Endothelial cell of umbilical vein (primary cell): ENCODE results near the gene FAM149B1. TPM values are rescaled to one million over a fixed set of nuclear protein-coding genes. Genes with fewer than 3 reads are reported as not detected.
"Not testable (repeated sequence)": the region's sequence is repeated elsewhere in the genome, so short reads cannot be mapped to it uniquely, and the experiment has no call there.

Source experiments
- BruUV-seq: library from RNA; stranded (reverse); fragments of 400-500 nt; replicated peaks from 2 replicates; lab custom pipeline; 2021; lab: Mats Ljungman, UMichigan
- CTCF ChIA-PET: fragments of 300-600, 350-600 bp; sonication (Branson Sonifier 250); formaldehyde crosslinking; loops from one replicate; lab custom pipeline; 2021; ENCODE audit warnings: antibody characterized with exemption, inconsistent platforms; lab: Charles Lee
- POLR2A ChIA-PET: fragments of 300-600, 350-600 bp; sonication (Branson Sonifier 250); formaldehyde crosslinking; loops from one replicate; lab custom pipeline; 2021; ENCODE audit warnings: antibody characterized with exemption, inconsistent platforms; lab: Charles Lee
- DNase-seq: peaks from one replicate; pipeline ENCODE4 v3.0.0-alpha.2; 2011; ENCODE audit warnings: low read depth, low spot score
- FAIRE-seq: peaks from 2 replicates; lab custom pipeline; 2011; peaks lifted over from hg19 to GRCh38; lab: Jason Lieb, UNC
- H2AFZ ChIP-seq: 2 replicates; pipeline ENCODE4 v1.6.0; 2012; ENCODE audit warnings: low read depth, low read length, control low read depth, inconsistent platforms
- H3K27ac ChIP-seq: 2 replicates; pipeline ENCODE4 v1.5.1; 2011; ENCODE audit warnings: low read depth, mild to moderate bottlenecking, control low read depth, low read length, moderate library complexity; ENCODE audit not compliant: insufficient read depth
- H3K27me3 ChIP-seq, 2 experiments: 2 replicates each; pipeline versions ENCODE4 v1.6.0 to v1.6.1; 2011; ENCODE audit warnings: low read length in 2 of 2, mixed read lengths in 1 of 2; ENCODE audit not compliant: control insufficient read depth in 2 of 2, insufficient read depth in 2 of 2
- H3K36me3 ChIP-seq, 2 experiments: 2 replicates in 1 of 2; 3 replicates in 1 of 2; pipeline ENCODE4 v1.5.1; 2011; ENCODE audit warnings: low read length in 2 of 2, mild to moderate bottlenecking in 1 of 2, moderate library complexity in 1 of 2; ENCODE audit not compliant: control insufficient read depth in 2 of 2, insufficient read depth in 2 of 2; ENCODE audit errors: extremely low read depth in 1 of 2
- H3K4me1 ChIP-seq: 3 replicates; pipeline ENCODE4 v1.5.1; 2011; ENCODE audit warnings: mild to moderate bottlenecking, low read length; ENCODE audit not compliant: control insufficient read depth, insufficient read depth; ENCODE audit errors: extremely low read depth
- H3K4me2 ChIP-seq: 2 replicates; pipeline ENCODE4 v1.6.1; 2011; ENCODE audit warnings: low read length, control low read depth, mixed read lengths; ENCODE audit not compliant: insufficient read depth
- H3K4me3 ChIP-seq, 3 experiments: fragments of 200-600 bp in 1 of 3; sonication (generic), shearing (Covaris generic) in 1 of 3; replicated peaks in 1 of 3; 2 replicates each; pipeline ENCODE4 v1.5.1; 2011 to 2016; ENCODE audit warnings: control low read depth in 3 of 3, low read length in 3 of 3, mild to moderate bottlenecking in 2 of 3, inconsistent platforms in 1 of 3, low read depth in 1 of 3, moderate library complexity in 1 of 3; ENCODE audit not compliant: insufficient read depth in 1 of 3
- H3K79me2 ChIP-seq: 2 replicates; pipeline ENCODE4 v1.6.0; 2012; ENCODE audit warnings: low read length, inconsistent platforms; ENCODE audit not compliant: control insufficient read depth, insufficient read depth
- H3K9ac ChIP-seq: replicated peaks from 2 replicates; pipeline ENCODE3; 2011; ENCODE audit warnings: low read length, control low read depth; ENCODE audit not compliant: insufficient read depth; ENCODE audit errors: extremely low read depth
- H3K9me1 ChIP-seq: replicated peaks from 3 replicates; pipeline ENCODE4 v1.6.0; 2011; ENCODE audit warnings: mild to moderate bottlenecking, low read length; ENCODE audit not compliant: control insufficient read depth, insufficient read depth; ENCODE audit errors: extremely low read depth
- H3K9me3 ChIP-seq: replicated peaks from 2 replicates; pipeline ENCODE4 v1.5.1; 2012; ENCODE audit warnings: low read length, inconsistent platforms; ENCODE audit not compliant: control insufficient read depth, insufficient read depth
- H4K20me1 ChIP-seq: replicated peaks from 2 replicates; pipeline ENCODE3; 2011; ENCODE audit warnings: mild to moderate bottlenecking, low read length; ENCODE audit not compliant: control insufficient read depth, insufficient read depth; ENCODE audit errors: extremely low read depth
- EZH2 ChIP-seq: IDR thresholded peaks from 2 replicates; pipeline ENCODE4 v1.6.1; 2012; ENCODE audit warnings: borderline replicate concordance, low read depth, mild to moderate bottlenecking, moderate library complexity, low read length, inconsistent platforms; ENCODE audit not compliant: severe bottlenecking
- FOS ChIP-seq: IDR thresholded peaks from 2 replicates; pipeline ENCODE4 v1.6.1; 2011; ENCODE audit warnings: mild to moderate bottlenecking, low read length, moderate library complexity, borderline replicate concordance; ENCODE audit not compliant: insufficient read depth
- GATA2 ChIP-seq: IDR thresholded peaks from 2 replicates; pipeline ENCODE4 v1.7.0; 2011; ENCODE audit warnings: low read depth, mild to moderate bottlenecking, moderate library complexity, mixed read lengths, low read length; ENCODE audit not compliant: insufficient read length, insufficient read depth
- JUN ChIP-seq: IDR thresholded peaks from 2 replicates; pipeline ENCODE4 v1.6.1; 2011; ENCODE audit warnings: borderline replicate concordance, low read depth; ENCODE audit not compliant: insufficient read length, insufficient read depth
- MAX ChIP-seq: IDR thresholded peaks from 2 replicates; pipeline ENCODE4 v1.6.1; 2011; ENCODE audit not compliant: insufficient read depth, insufficient read length
- MYC ChIP-seq: IDR thresholded peaks from one replicate; pipeline ENCODE4 v1.6.1; 2011; ENCODE audit warnings: mild to moderate bottlenecking, low read depth, low read length
- POLR2A ChIP-seq: IDR thresholded peaks from 2 replicates; pipeline ENCODE4 v1.6.1; 2012; ENCODE audit warnings: low read depth, mild to moderate bottlenecking, control low read depth, low read length
- POLR2AphosphoS5 ChIP-seq: IDR thresholded peaks from 2 replicates; pipeline ENCODE4 v1.6.1; 2012; ENCODE audit warnings: low read depth, mild to moderate bottlenecking, control low read depth, low read length, moderate library complexity; ENCODE audit not compliant: insufficient read depth
- dilution Hi-C: fragments of 300-500 bp; cut with MboI; formaldehyde crosslinking; loops from one replicate; pipeline ENCODE4 v1.15.0; 2019; ENCODE audit warnings: low sequenced_read_pairs; ENCODE audit not compliant: extremely low pct_ligation_motif_present
- intact Hi-C: fragments of 100-400 bp; cut with micrococcal nuclease; formaldehyde crosslinking; loops from one replicate; pipeline ENCODE4 v1.10.0; 2022
- polyA plus RNA-seq, 4 experiments: library from polyadenylated mRNA; depleted of rRNA in 3 of 4; stranded (reverse) in 3 of 4; unstranded in 1 of 4; fragments of >200 nt; gene quantifications; 2 replicates each; pipeline versions ENCODE4 v1.2.1 to v1.2.3, GENCODE V29; 2011 to 2012; ENCODE audit warnings: missing spikeins in 1 of 4
- total RNA-seq: library from RNA; stranded (reverse); gene quantifications from 2 replicates; pipeline ENCODE4 v1.2.3, GENCODE V29; 2021
- TF ChIP-seq, protein P1 (sequence below), 2 donors: IDR thresholded peaks; 1 replicate in 1 of 2; 2 replicates in 1 of 2; pipeline ENCODE4 v1.5.1; 2011; ENCODE audit warnings: low read length in 2 of 2, mild to moderate bottlenecking in 2 of 2, moderate library complexity in 2 of 2, control low read depth in 1 of 2, inconsistent platforms in 1 of 2, low read depth in 1 of 2; ENCODE audit not compliant: insufficient read depth in 1 of 2; ENCODE audit errors: extremely low read depth in 1 of 2

Gene FAM149B1
- total and polyA plus RNA-seq, 2 donors (not counting 3 experiments of a cell fraction or from before 2014, with no cell fraction given), result 19.5 to 26.7 TPM

GRCh38 chr10:73141603-73142002 is 26.3 kb upstream of the FAM149B1 start:
- no peak for TF ChIP-seq POLR2AphosphoS5
- TF ChIP-seq, protein P1, sequence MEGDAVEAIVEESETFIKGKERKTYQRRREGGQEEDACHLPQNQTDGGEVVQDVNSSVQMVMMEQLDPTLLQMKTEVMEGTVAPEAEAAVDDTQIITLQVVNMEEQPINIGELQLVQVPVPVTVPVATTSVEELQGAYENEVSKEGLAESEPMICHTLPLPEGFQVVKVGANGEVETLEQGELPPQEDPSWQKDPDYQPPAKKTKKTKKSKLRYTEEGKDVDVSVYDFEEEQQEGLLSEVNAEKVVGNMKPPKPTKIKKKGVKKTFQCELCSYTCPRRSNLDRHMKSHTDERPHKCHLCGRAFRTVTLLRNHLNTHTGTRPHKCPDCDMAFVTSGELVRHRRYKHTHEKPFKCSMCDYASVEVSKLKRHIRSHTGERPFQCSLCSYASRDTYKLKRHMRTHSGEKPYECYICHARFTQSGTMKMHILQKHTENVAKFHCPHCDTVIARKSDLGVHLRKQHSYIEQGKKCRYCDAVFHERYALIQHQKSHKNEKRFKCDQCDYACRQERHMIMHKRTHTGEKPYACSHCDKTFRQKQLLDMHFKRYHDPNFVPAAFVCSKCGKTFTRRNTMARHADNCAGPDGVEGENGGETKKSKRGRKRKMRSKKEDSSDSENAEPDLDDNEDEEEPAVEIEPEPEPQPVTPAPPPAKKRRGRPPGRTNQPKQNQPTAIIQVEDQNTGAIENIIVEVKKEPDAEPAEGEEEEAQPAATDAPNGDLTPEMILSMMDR (IDR thresholded peaks at IDR 0.05; ENCODE audit: extremely low read depth in 1 of 2, insufficient read depth in 1 of 2, low read depth in 1 of 2, low read length in 2 of 2), result no peak
- TF ChIP-seq MYC, result no peak
- no peak for TF ChIP-seq JUN
- TF ChIP-seq GATA2, result no peak
- TF ChIP-seq POLR2A, result no peak
- TF ChIP-seq FOS, result no peak
- no peak for TF ChIP-seq EZH2
- TF ChIP-seq MAX, result no peak
- Histone ChIP-seq H3K36me3 (peaks cover 5 to 14% of the 10 kb centered on the region in 2 experiments), H3K9me3 (no peaks in the 10 kb centered on the region), H3K9me1 (no peaks in the 10 kb centered on the region), H4K20me1 (no peaks in the 10 kb centered on the region), H2AFZ (no peak overlapping the region), H3K4me3 (no peak overlapping the region), H3K79me2 (no peaks in the 10 kb centered on the region), H3K27ac (no peak overlapping the region), H3K27me3 (no peaks in the 10 kb centered on the region), H3K4me1 (no peaks in the 10 kb centered on the region), H3K9ac (no peak overlapping the region), H3K4me2 (no peak overlapping the region)
- dilution Hi-C loops (no loop called here), intact Hi-C loops (no loop called here)
- ChIA-PET CTCF (no interaction called here), POLR2A (no interaction called here)
- no peak for DNase-seq
- no TSS peak for BruUV-seq
- FAIRE-seq, result no peak

DNA sequence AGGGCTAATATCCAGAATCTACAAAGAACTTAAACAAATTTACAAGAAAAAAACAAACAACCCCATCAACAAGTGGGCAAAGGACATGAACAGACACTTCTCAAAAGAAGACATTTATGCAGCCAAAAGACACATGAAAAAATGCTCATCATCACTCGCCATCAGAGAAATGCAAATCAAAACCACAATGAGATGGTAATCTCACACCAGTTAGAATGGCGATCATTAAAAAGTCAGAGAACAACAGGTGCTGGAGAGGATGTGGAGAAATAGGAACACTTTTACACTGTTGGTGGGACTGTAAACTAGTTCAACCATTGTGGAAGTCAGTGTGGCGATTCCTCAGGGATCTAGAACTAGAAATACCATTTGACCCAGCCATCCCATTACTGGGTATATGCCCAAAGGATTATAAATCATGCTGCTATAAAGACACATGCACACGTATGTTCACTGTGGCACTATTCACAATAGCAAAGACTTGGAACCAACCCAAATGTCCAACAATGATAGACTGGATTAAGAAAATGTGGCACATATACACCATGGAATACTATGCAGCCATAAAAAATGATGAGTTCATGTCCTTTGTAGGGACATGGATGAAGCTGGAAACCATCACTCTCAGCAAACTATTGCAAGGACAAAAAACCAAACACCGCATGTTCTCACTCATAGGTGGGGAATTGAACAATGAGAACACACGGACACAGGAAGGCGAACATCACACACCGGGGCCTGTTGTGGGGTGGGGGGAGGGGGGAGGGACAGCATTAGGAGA is 17.1 kb upstream of the FAM149B1 start:
- FAIRE-seq, H2AFZ ChIP-seq, intact Hi-C loops, H4K20me1 ChIP-seq, H3K9me3 ChIP-seq, H3K4me3 ChIP-seq, DNase-seq, BruUV-seq, H3K27ac ChIP-seq, H3K27me3 ChIP-seq, H3K4me1 ChIP-seq, H3K9me1 ChIP-seq, POLR2A ChIA-PET, dilution Hi-C loops, H3K9ac ChIP-seq, H3K79me2 ChIP-seq, H3K4me2 ChIP-seq: not testable (repeated sequence)
- H3K36me3 ChIP-seq, result peaks cover 11 to 30% of the 10 kb centered on the region in 2 experiments
- CTCF ChIA-PET, result interaction anchor here (1.3 kb wide), 1 partner anchor 10 kb away, joined by 3 read pairs; no protein-coding TSS in a partner anchor
